Peyer's patch (tissue), 4 donors: ENCODE measurements around the gene FMNL2.

ENCODE experiments used
- POLR2A ChIP-seq, 2 donors: fragments of 450-650 bp; IDR thresholded peaks; one replicate each; pipeline ENCODE4 v1.5.1; 2017; ENCODE audit warnings: antibody characterized with exemption in 2 of 2, mild to moderate bottlenecking in 2 of 2, moderate library complexity in 2 of 2
- TF ChIP-seq, protein P1 (sequence below), 6 experiments: fragments of 450-650 bp in 4 of 6; fragments of 200-600 bp in 2 of 6; sonication (generic) in 1 of 6; IDR thresholded peaks; one replicate each; pipeline ENCODE4 v1.5.1; 2017 to 2019; ENCODE audit warnings: antibody characterized with exemption in 6 of 6, mild to moderate bottlenecking in 3 of 6, moderate library complexity in 1 of 6

DNA sequence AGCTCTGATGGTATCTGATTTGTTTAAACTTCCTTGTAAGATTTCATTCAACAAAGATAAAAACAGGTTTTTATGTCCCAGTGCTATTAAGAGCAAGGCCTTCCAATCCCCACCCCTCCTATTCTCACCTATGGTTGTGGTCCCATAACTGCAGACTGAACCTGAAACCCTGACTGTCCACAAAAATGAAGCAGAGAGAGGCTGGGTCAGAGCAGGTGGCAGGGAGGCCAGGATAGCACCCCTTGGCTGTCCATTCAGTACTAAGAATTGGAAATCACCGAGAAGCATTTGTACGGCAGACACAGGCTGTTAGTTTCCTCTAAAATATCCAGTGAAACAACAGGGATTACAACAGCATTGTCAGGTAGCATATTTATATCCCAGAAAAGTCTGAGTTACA, 37.3 kb upstream of the FMNL2 start:
- TF ChIP-seq POLR2A (IDR thresholded peaks at IDR 0.05) = no peak
- TF ChIP-seq, protein P1, sequence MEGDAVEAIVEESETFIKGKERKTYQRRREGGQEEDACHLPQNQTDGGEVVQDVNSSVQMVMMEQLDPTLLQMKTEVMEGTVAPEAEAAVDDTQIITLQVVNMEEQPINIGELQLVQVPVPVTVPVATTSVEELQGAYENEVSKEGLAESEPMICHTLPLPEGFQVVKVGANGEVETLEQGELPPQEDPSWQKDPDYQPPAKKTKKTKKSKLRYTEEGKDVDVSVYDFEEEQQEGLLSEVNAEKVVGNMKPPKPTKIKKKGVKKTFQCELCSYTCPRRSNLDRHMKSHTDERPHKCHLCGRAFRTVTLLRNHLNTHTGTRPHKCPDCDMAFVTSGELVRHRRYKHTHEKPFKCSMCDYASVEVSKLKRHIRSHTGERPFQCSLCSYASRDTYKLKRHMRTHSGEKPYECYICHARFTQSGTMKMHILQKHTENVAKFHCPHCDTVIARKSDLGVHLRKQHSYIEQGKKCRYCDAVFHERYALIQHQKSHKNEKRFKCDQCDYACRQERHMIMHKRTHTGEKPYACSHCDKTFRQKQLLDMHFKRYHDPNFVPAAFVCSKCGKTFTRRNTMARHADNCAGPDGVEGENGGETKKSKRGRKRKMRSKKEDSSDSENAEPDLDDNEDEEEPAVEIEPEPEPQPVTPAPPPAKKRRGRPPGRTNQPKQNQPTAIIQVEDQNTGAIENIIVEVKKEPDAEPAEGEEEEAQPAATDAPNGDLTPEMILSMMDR (IDR thresholded peaks at IDR 0.05) = no peak
